Measurements from ENCODE around the gene INPP5J.
A peak's percentile ranks its signal among the peaks of the same experiment; 100 is the strongest.
"Not testable (repeated sequence)": the region's sequence is repeated elsewhere in the genome, so short reads cannot be mapped to it uniquely, and the experiment has no call there.

INPP5J gene

GRCh38 chr22:31122532-31123291, at the start of gene INPP5J:
TSS of gene INPP5J (plus strand) at chr22:31122966. CDS start at chr22:31123015, 49 bp downstream.
- peak in 28 of 56 donors; percentile 12 to 55 (median 29) for DNase-seq

GRCh38 chr22:31073125-31073524, 49.6 kb upstream of the INPP5J start:
- not testable (repeated sequence) for DNase-seq

GRCh38 chr22:31073545-31074145, 49.1 kb upstream of the INPP5J start:
- DNase-seq: not testable (repeated sequence)

- DNase-seq: no peak
Observed at GRCh38 chr22:31075961-31076360, 46.8 kb upstream of the INPP5J start.

- no peak for DNase-seq
Observed at GRCh38 chr22:31077681-31078080, 45.1 kb upstream of the INPP5J start.

- not testable (repeated sequence) for DNase-seq
Observed at GRCh38 chr22:31078389-31078788, 44.4 kb upstream of the INPP5J start.

- DNase-seq: no peak
Observed at GRCh38 chr22:31079095-31079642, 43.6 kb upstream of the INPP5J start.

GRCh38 chr22:31080164-31080847, 42.5 kb upstream of the INPP5J start:
- no peak for DNase-seq

GRCh38 chr22:31080848-31081649, 41.7 kb upstream of the INPP5J start, which contains the start of gene SMTN:
TSS of gene SMTN (plus strand) at chr22:31081318. CDS start at chr22:31083259, 1,941 bp downstream.
- peak in 53 of 56 donors; percentile 23 to 88 (median 62) for DNase-seq

GRCh38 chr22:31081963-31082605, 40.7 kb upstream of the INPP5J start:
- no peak for DNase-seq

- peak in 3 of 56 donors; percentile 17 to 25 (median 20) for DNase-seq
Observed at GRCh38 chr22:31082606-31083376, 40.0 kb upstream of the INPP5J start.

GRCh38 chr22:31083377-31083768, 39.4 kb upstream of the INPP5J start:
- DNase-seq: no peak

- no peak for DNase-seq
Observed at GRCh38 chr22:31083923-31084810, 38.6 kb upstream of the INPP5J start.

GRCh38 chr22:31084811-31085492, 37.8 kb upstream of the INPP5J start:
- DNase-seq: peak in 53 of 56 donors; percentile 35 to 89 (median 74)

GRCh38 chr22:31085493-31085824, 37.3 kb upstream of the INPP5J start:
- DNase-seq: peak in 50 of 56 donors; percentile 46 to 85 (median 74)

GRCh38 chr22:31085928-31086327, 36.8 kb upstream of the INPP5J start:
- DNase-seq: no peak

- no peak for DNase-seq
Observed at GRCh38 chr22:31086703-31087330, 35.9 kb upstream of the INPP5J start.
